DMS79 treated with DMSO at 0.1 percent for 48 hours (cell line): ENCODE measurements around the gene PACRG.

Source experiments
- DNase-seq: peaks from one replicate; lab custom pipeline; 2025; lab: John Stamatoyannopoulos, UW

Gene PACRG

DNA sequence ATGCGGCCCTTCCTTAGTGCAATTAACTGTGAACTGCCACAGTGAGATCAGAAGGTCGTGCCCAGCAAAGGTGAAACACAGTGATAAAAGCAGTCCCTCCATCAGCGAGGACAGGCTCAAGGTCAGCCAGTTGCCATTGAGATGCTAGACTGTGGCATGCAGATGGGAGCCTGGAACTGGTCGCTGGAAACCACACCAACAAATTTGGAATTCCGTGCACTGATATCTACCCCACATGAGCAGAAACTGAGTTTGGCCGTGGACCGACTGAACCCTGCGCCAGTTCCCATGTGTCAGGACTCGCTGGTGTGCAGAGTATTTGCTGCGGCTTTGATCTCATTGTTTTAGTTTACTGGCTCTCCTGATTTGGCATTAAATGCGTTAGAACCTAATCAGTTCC is 561.1 kb downstream of the PACRG start:
- DNase-seq = no peak

- DNase-seq = no peak
Measured at GRCh38 chr6:163289447-163289846, 561.7 kb downstream of the PACRG start.

GRCh38 chr6:163290545-163291274 is 562.9 kb downstream of the PACRG start:
- DNase-seq = no peak

DNA sequence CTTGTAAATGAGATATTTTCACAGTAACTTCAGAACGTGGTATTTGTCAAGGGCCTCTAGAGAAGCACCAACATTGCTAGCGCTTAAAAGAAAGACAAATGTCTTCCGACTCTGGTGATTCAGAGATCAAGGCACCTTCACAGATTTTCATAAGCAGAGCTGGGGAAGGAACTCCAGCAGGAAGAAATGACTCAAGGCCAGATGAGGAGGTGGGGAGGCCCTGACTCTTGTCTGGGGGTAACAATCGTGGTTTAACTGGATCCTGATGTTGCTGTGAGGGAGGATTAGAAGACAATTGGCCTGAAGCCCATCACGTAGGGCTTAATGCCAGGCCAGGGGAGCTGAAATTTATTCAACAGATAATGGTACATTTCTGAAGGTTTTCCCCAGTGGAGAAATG is 563.8 kb downstream of the PACRG start:
- no peak for DNase-seq

- DNase-seq = no peak
Measured at GRCh38 chr6:163293286-163293685, 565.5 kb downstream of the PACRG start.

- no peak for DNase-seq
Measured at GRCh38 chr6:163294734-163295133, 567.0 kb downstream of the PACRG start.

- DNase-seq = no peak
Measured at GRCh38 chr6:163296835-163297519, 569.2 kb downstream of the PACRG start.

DNA sequence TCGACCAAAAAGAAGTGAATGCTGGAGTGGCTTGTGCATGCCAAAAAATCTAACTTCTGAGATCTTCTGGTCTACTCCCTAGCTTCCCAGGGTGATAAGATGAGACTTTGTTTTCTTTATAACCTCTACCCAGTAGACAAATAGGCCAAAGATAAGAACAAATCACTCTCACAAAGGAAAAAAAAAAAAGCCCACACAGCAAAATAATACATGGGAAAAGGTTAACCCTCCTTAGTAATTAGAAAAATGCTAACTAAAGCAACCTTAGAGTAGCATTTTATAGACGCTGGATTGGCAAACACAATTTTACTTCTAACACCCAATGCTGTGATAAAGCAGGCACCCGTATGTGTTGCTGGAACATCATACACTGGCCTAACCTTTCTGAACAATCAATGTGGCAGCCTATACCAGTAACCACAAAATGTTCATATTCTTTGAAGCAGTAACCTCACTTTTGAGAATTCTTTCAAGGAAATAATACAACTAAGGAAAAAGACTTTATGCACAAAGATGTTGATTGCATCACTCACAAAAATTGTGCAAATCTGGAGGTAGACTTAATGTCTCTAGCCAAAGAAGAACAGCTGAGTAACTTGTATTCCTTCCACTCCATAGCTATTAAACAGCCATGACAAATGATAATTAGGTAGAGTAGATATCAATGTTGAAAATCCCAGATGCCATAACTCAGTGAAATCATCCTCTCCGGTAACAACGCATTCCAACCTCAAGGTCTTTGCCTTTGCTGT is 570.5 kb downstream of the PACRG start:
- DNase-seq = no peak

DNA sequence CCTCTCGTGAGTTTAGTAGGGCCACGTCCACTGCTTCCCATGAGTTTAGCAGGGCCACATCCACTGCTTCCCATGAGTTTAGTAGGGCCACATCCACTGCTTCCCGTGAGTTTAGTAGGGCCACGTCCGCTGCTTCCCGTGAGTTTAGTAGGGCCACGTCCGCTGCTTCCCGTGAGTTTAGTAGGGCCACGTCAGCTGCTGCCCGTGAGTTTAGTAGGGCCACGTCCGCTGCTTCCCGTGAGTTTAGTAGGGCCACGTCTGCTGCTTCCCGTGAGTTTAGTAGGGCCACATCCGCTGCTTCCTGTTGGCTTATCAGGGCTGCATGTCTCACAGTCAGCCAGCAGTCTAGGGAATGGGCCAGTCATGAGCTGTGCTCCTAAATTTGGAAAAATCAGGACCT is 573.1 kb downstream of the PACRG start:
- DNase-seq = no peak

GRCh38 chr6:163301726-163302635 is 574.2 kb downstream of the PACRG start:
- no peak for DNase-seq

DNA sequence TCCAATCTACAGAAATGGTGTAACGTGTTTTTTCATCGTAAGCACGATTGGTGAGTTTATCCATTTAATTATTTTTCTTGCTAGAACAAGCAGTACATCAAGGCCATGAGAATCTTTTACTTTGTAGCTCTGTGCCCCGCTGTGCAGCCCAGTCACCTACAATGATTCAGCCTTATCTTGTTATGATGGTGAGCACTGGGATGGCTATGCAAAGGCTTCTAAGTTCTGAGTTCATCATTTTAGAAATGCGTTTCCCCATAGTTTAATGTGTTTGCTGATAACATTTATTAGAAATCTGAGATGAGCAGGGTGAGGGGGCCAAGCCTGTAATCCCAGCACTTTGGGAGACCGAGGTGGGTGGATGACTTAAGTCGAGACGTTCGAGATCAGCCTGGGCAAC is 575.0 kb downstream of the PACRG start:
- DNase-seq = no peak

DNA sequence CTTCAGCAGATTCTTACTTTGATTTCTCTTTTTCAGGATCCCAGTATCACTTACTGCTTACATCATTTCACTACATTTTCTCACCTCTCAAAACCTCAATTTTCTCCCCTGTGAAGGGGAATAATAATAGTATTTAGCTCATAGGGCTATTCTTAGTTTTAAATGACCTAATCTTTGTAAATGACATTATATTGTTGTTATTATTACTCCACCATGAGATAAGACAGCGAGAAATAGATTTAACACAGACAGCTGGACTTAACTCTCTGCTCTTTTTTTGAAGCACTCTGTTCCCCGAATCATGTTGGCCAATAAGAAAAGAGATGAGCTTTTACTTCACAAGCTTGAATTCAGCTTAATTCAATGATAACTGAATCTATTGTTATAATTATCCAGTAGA is 578.2 kb downstream of the PACRG start:
- DNase-seq = no peak

DNA sequence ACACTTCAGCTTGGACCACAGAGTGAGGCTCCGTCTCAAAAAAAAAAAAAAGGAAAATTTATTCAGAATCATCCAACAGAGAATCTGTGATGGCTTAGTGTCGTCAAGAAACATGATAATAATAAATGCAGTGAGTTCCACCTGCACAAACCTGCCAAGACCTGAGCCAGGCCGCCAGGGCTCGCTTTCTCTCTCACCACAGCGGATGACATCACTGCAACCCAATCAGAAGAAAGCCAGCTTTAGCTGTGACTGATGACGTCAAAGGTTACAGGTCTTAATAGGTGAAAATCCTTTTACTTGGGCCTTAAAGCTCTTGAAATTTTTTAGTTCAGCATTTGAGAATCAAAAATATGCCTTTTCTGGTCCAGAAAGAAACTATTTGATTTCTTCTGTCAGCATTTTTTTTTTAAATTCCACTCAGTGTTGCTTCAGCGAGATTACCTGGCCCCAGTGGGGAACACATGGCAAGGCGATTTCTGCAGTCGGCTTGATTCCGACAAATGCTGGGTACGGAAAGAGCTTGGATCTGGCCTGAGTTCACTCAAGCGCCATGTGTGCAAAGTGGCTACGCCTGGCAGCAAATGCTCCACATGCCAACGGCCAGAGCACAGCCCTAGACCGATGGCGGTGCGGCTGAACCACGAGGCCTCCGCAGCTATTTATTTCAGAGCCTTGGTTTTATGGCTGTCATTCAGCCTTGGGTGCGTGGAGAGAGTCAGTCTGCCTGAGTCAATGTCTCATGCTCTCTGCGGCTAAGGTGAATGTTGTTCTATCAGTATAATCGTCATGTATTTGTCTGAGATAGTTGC is 581.1 kb downstream of the PACRG start:
- no peak for DNase-seq

DNA sequence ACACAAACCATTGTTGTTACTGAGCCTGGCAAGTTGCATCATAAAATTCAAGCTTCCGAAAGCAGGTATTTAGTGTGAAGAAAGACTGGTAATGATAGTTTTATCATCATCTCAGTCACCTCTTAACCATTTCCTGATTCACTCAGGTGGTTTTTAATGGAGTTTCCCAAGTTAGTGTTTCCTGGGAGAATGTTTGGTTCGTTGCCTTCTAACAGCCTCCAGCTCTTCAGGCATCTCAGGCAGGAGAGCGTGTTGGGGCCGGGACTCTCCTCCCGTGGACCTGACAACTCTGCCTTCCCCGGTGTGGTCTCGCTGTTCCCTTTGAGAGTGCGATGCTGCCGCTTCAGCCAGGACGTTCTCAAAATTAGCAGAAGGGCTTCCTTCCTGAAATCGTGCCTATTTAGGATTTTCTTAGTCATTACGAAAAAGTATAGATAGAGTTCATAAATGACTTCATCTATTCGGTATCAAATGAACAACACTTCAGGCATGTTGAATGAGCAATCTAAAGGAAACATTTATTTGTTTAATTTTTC is 581.8 kb downstream of the PACRG start:
- no peak for DNase-seq

DNA sequence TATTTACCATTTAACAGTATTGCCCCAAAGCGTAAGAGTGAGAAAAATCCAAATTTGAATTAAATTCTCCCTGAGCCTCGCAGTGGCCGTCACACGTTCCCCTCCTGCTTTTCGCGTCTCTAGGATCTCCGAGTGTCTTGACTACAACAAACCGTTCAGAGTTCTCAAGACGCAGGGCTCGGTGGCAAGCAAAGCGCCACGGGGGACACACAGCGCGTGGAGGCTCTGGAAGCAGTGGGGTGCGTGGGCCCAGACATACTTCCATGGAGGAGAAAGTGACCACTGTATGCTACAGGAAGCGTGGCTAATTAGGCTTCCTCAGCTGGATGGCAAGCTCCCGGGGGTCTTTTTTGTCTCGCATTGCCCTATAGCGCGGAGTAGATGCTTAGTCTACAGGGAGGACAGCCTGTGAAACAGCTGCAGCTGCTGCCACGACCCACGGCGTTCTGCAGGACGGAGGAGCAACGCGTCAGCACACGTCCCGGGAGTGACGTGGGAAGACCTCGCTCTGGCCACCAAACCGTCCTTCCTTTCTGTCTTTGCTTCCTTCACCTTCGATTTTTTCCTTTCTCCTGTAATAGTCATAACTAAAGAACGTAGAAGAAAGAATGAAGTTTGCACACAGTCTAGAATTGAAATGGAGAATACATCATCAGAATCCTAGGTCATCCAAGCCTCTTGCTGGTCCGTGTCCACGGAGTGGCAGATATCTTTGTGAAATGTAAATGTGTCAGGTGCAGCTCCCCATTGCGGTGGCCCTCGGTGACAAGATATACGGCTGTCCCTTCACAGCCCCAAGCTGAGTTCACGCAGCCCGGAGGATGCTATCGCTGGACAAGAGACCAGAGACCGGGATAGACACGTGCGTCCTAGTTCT is 582.6 kb downstream of the PACRG start:
- DNase-seq = no peak

- DNase-seq = no peak
Measured at GRCh38 chr6:163310973-163311383, 583.2 kb downstream of the PACRG start.

DNA sequence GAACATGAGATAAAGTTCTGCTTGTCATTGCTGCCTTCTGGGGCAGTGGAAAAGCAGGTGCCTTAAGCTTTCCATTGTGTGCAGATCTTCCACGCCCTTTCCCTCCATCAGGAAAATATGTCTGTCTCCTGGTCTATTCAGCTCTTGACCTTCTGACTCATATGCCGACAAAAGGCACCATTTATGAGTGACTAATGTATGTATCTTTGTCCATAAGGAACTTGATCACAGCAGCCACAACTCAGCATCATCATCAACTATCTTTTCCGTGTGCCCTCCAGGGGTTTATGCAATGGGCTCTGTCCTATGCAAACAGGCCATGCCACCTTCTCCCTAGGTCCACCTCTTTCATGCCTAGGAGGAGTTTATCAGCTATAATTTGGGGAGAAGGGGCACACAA is 584.1 kb downstream of the PACRG start:
- DNase-seq = no peak

GRCh38 chr6:163313566-163313965 is 585.8 kb downstream of the PACRG start:
- no peak for DNase-seq

DNA sequence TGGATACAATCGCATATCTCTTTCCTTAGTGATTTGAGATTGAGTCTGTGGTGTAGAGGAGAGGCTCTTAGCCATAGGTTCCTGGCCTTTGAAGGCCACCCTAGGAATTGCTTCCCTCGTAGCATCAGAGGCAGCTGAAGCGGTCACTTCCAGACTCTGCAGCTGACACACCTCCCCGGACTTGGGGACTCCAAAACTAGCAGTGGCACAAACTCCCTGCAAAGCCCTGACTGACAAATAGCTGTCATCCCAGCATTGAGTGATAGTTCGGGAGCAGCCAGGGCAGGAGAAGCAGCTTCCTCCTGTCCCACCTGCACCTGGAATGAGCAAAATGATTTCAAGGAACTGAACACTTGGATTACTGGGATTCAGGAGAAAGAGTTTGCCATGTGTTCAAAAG is 586.2 kb downstream of the PACRG start:
- no peak for DNase-seq
